Uterus (tissue), 4 donors: Measurements from ENCODE around the gene CERS4. TPM values are rescaled to one million over a fixed set of nuclear protein-coding genes. Genes with fewer than 3 reads are reported as not detected.

Source experiments
- DNase-seq, 2 donors: peaks; one replicate each; pipeline ENCODE4 v3.0.0-alpha.2; 2019 to 2020
- H3K27ac ChIP-seq, 2 donors: fragments of 200-600 bp; sonication (generic); 1 replicate in 1 of 2; 2 replicates in 1 of 2; pipeline ENCODE4 v1.5.1; 2016 to 2018
- H3K27me3 ChIP-seq, 2 donors: fragments of 200-600 bp; sonication (generic); one replicate each; pipeline ENCODE4 v1.5.1; 2018 to 2019; ENCODE audit warnings: control low read depth in 1 of 2
- H3K36me3 ChIP-seq, 2 donors: fragments of 200-600 bp; sonication (generic); one replicate each; pipeline ENCODE4 v1.5.1; 2019; ENCODE audit warnings: control low read depth in 1 of 2
- H3K4me1 ChIP-seq, 2 donors: fragments of 200-600 bp; sonication (generic); one replicate each; pipeline ENCODE4 v1.5.1; 2018 to 2019; ENCODE audit warnings: control low read depth in 1 of 2
- H3K4me3 ChIP-seq, 2 donors: fragments of 200-600 bp; sonication (generic); 1 replicate in 1 of 2; 2 replicates in 1 of 2; pipeline ENCODE4 v1.5.1; 2018 to 2019; ENCODE audit warnings: mild to moderate bottlenecking in 1 of 2
- H3K9me3 ChIP-seq, 2 donors: fragments of 200-600 bp; sonication (generic); one replicate each; pipeline ENCODE4 v1.5.1; 2019; ENCODE audit warnings: control low read depth in 1 of 2
- POLR2A ChIP-seq, 2 donors: fragments of 450-650 bp; IDR thresholded peaks; one replicate each; pipeline ENCODE4 v1.6.1; 2016; ENCODE audit warnings: antibody characterized with exemption in 2 of 2, mild to moderate bottlenecking in 1 of 2, moderate library complexity in 1 of 2
- intact Hi-C: fragments of 100-400 bp; cut with DNase I; formaldehyde crosslinking; loops from one replicate; pipeline ENCODE4 v1.15.1; 2023; ENCODE audit warnings: low total_unique reads
- total RNA-seq, 4 donors: library from RNA; depleted of rRNA in 3 of 4; stranded (reverse); fragments of >200 nt in 3 of 4; gene quantifications; one replicate each; pipeline versions ENCODE4 v1.1.0 to v1.2.4, GENCODE V29; 2014 to 2023
- TF ChIP-seq, protein P1 (sequence below), 4 experiments: fragments of 200-600 bp in 2 of 4; fragments of 450-650 bp in 2 of 4; sonication (generic) in 2 of 4; IDR thresholded peaks; one replicate each; pipeline ENCODE4 v1.5.1; 2016 to 2019; ENCODE audit warnings: antibody characterized with exemption in 4 of 4, mild to moderate bottlenecking in 2 of 4, moderate library complexity in 1 of 4
- donor health status: DM: yes; HTN: yes; CAD: no.

CERS4 gene
- total RNA-seq, 4 donors from 2014 or later = 37.1 to 60.8 (median 38.7) TPM

DNA sequence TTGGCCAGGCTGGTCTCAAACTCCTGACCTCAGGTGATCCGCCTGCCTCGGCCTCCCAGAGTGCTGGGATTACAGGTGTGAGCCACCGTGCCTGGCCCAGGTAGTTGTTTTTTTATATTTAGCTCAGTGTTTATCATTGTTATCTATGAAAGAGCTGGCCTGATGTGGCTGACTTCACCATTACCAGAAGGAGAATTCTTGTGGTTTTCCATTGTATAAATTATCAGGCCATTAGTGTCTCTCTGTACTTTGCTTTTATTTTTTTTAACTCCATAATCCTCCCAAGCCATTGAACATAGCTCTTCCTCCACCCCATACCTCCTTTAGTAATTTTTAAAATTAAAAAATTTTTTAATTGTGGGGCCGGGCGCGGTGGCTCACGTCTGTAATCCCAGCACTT is 24.2 kb downstream of the CERS4 start:
- Histone ChIP-seq H3K4me3 (no peak overlapping the region), H3K27ac (no peak overlapping the region), H3K36me3 (no peaks in the 10 kb centered on the region), H3K27me3 (no peaks in the 10 kb centered on the region), H3K4me1 (no peaks in the 10 kb centered on the region), H3K9me3 (peaks cover 0 to 14% of the 10 kb centered on the region in 2 donors)
- no peak for TF ChIP-seq POLR2A (IDR thresholded peaks at IDR 0.05)
- TF ChIP-seq, protein P1, sequence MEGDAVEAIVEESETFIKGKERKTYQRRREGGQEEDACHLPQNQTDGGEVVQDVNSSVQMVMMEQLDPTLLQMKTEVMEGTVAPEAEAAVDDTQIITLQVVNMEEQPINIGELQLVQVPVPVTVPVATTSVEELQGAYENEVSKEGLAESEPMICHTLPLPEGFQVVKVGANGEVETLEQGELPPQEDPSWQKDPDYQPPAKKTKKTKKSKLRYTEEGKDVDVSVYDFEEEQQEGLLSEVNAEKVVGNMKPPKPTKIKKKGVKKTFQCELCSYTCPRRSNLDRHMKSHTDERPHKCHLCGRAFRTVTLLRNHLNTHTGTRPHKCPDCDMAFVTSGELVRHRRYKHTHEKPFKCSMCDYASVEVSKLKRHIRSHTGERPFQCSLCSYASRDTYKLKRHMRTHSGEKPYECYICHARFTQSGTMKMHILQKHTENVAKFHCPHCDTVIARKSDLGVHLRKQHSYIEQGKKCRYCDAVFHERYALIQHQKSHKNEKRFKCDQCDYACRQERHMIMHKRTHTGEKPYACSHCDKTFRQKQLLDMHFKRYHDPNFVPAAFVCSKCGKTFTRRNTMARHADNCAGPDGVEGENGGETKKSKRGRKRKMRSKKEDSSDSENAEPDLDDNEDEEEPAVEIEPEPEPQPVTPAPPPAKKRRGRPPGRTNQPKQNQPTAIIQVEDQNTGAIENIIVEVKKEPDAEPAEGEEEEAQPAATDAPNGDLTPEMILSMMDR (IDR thresholded peaks at IDR 0.05) = no peak
- no peak for DNase-seq
- intact Hi-C loops = no loop called here

DNA sequence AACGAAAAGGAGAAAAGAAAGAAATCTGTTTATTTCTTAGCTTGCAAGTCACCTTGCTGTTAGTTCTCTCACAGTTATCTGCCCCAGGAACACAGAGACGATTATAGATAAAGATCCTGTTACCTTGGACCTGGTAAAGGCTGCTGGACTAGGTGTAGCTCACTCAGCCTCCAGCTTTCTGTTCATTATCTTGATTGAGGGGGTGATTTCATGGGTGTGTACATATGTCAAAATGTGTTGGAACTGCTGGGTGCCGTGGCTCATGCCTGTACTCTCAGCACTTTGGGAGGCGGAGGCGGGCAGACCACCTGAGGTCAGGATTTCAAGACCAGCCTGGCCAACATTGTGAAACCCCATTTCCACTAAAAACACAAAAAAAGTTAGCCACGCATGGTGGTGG is 27.9 kb downstream of the CERS4 start:
- no peak overlapping the region for H3K4me3 ChIP-seq
- H3K27me3 ChIP-seq = no peaks in the 10 kb centered on the region
- no peaks in the 10 kb centered on the region for H3K4me1 ChIP-seq
- H3K9me3 ChIP-seq = no peaks in the 10 kb centered on the region
- no peak for DNase-seq
- intact Hi-C loops = no loop called here
- no peak overlapping the region for H3K27ac ChIP-seq
- TF ChIP-seq POLR2A (IDR thresholded peaks at IDR 0.05) = no peak
- TF ChIP-seq, protein P1 (IDR thresholded peaks at IDR 0.05) = no peak
- H3K36me3 ChIP-seq = no peaks in the 10 kb centered on the region

DNA sequence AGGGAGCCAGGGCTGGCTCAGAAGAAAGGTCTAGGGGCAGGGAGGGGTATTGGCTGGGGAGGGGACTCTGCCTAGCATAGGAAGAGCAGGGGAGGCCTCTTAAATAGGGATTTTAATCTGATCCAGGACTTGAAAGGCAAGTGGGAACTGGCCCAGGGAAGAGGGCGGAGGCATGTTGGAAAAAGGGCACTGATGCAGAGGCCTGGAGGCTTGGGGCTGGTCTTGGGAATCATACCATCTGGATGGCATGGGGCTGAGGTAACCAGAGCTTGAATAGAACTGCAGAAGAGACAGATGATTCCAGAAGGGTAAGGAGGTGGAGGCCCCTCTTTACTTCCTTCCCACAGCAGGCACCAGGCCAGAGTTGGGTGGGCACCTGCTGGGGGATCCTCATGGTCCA is 29.1 kb downstream of the CERS4 start:
- TF ChIP-seq, protein P1 (IDR thresholded peaks at IDR 0.05) = no peak
- no peak for TF ChIP-seq POLR2A (IDR thresholded peaks at IDR 0.05)
- H3K27me3 ChIP-seq = no peaks in the 10 kb centered on the region
- H3K9me3 ChIP-seq = peaks cover 0 to 3% of the 10 kb centered on the region in 2 donors
- no peaks in the 10 kb centered on the region for H3K4me1 ChIP-seq
- no peaks in the 10 kb centered on the region for H3K36me3 ChIP-seq
- H3K4me3 ChIP-seq = no peak overlapping the region
- intact Hi-C loops = no loop called here
- no peak overlapping the region for H3K27ac ChIP-seq
- DNase-seq = no peak

DNA sequence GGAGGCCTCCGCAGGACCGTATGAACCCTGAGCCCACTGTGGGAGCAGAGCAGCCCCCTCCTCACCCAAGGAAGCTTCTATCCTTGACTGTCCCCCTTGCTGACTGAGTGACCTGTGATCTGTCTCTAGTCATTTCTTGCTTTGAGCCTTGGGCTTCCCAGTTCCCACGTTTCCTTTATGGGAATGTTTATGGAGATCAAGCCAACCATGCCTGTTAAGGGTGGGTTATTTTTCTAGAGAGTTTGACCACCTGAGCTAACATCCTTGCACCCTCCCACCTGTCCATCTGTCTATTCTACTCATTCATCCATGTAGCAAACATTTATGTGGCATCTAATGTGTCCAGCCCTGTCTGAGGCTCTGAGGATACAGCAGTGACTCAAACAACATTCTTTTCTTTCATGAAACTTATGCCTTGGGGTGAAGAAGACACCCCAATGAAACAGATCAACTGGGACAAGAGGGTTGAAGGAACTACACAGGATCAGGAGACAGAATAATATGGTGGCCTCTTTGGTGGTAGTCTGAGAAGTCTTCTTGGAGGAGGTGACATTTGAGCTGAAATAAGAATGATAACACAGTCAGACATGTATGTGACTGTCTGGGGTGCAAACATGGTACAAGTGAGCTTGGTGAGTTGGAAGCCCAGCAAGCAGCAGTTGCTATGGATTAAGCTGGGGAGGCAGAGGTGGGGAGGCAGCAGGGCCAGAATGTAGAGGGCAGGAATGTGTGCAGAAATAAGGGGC is 30.5 kb downstream of the CERS4 start:
- Histone ChIP-seq H3K36me3 (no peaks in the 10 kb centered on the region), H3K27me3 (no peaks in the 10 kb centered on the region), H3K4me3 (no peak overlapping the region), H3K4me1 (no peaks in the 10 kb centered on the region), H3K27ac (peak overlapping the region; percentile 19 to 56), H3K9me3 (peaks cover 0 to 6% of the 10 kb centered on the region in 2 donors)
- intact Hi-C loops = no loop called here
- TF ChIP-seq, protein P1 (IDR thresholded peaks at IDR 0.05) = no peak
- TF ChIP-seq POLR2A (IDR thresholded peaks at IDR 0.05) = no peak
- DNase-seq = no peak

DNA sequence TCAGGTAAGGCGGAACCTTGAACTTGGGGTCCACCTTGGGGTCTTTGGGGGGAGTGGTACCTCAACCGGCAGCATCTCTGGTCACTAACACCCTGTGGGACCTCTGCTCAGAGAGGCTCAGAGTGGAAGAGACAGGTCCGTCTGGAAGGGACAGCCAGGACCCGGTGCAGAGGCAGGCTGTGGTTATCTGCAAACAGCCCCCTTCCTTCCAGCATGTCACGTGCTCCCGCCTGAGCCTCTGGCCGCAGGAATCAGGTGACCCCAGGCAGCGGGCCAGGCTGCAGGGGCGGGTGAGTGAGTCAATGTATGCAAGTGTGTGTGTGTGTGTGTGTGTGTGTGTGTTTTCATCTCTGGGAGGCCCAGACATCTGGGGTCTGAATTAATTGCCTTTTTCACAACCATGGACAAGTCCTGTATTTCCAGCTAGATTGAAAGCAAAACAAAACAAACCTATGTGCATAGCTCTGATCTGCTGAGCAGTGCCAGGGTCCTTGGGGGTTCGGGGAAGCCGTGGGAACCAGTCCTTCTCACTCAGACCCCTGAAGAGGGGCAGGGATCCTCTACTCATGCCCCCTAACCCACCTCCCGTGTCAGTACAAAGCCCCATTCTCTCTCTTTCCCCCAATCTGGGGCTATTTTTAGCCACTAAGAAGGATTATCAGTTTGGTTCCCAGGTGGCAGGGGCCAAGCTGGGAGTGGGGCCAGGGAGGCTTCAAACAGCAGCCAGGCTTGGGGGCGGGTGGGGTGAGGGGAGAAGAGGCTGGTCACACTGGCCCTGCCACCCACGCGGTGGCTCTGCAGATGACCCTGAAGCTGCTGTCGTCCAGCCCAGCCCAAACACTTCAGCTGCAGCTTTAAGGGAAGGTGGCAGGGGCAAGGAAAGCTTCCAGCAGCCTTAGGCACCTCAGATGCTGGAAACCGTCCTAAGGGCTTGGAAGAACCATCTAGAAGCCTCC is 31.4 kb downstream of the CERS4 start:
- H3K4me3 ChIP-seq = no peak overlapping the region
- no peaks in the 10 kb centered on the region for H3K36me3 ChIP-seq
- peak; percentile 89 to 90 for DNase-seq
- peak overlapping the region; percentile 19 to 65 for H3K27ac ChIP-seq
- peaks cover 0 to 6% of the 10 kb centered on the region in 2 donors for H3K9me3 ChIP-seq
- intact Hi-C loops = no loop called here
- TF ChIP-seq, protein P1 (IDR thresholded peaks at IDR 0.05) = no peak
- TF ChIP-seq POLR2A (IDR thresholded peaks at IDR 0.05) = no peak
- no peaks in the 10 kb centered on the region for H3K27me3 ChIP-seq
- H3K4me1 ChIP-seq = no peaks in the 10 kb centered on the region
